Tibial nerve (tissue), 4 donors: Measurements from ENCODE around the gene CYB5B. TPM values are rescaled to one million over a fixed set of nuclear protein-coding genes. Genes with fewer than 3 reads are reported as not detected.

Experiments
- DNase-seq, 2 donors: peaks; one replicate each; pipeline ENCODE4 v3.0.0-alpha.2; 2019; ENCODE audit warnings: low spot score in 2 of 2
- H3K27ac ChIP-seq, 4 donors: fragments of 200-600 bp; sonication (generic) in 3 of 4; one replicate each; pipeline ENCODE4 v1.5.1; 2017 to 2019; ENCODE audit warnings: mild to moderate bottlenecking in 1 of 4
- H3K27me3 ChIP-seq, 2 donors: fragments of 200-600 bp; sonication (generic) in 1 of 2; one replicate each; pipeline versions ENCODE4 v1.5.1 to v1.6.0; 2017 to 2019
- H3K36me3 ChIP-seq, 3 donors: fragments of 200-600 bp; sonication (generic); one replicate each; pipeline ENCODE4 v1.5.1; 2018 to 2019
- H3K4me1 ChIP-seq, 4 donors: fragments of 200-600 bp; sonication (generic) in 3 of 4; one replicate each; pipeline ENCODE4 v1.5.1; 2017 to 2019
- H3K4me3 ChIP-seq, 4 donors: fragments of 200-600 bp; sonication (generic) in 3 of 4; one replicate each; pipeline ENCODE4 v1.5.1; 2017 to 2019; ENCODE audit warnings: mild to moderate bottlenecking in 1 of 4, moderate library complexity in 1 of 4
- H3K9me3 ChIP-seq, 4 donors: fragments of 200-600 bp; sonication (generic) in 3 of 4; one replicate each; pipeline ENCODE4 v1.5.1; 2017 to 2019
- CTCF ChIP-seq, 5 experiments: fragments of 200-600 bp in 3 of 5; fragments of 450-650 bp in 2 of 5; sonication (generic) in 3 of 5; IDR thresholded peaks; one replicate each; pipeline ENCODE4 v1.5.1; 2016 to 2019; ENCODE audit warnings: antibody characterized with exemption in 5 of 5, mild to moderate bottlenecking in 3 of 5, moderate library complexity in 2 of 5
- EP300 ChIP-seq, 2 donors: sonication (generic); formaldehyde crosslinking; IDR thresholded peaks; one replicate each; pipeline ENCODE4 v1.6.1; 2017; ENCODE audit warnings: antibody characterized with exemption in 2 of 2, mild to moderate bottlenecking in 1 of 2
- POLR2A ChIP-seq, 2 donors: fragments of 450-650 bp; IDR thresholded peaks; one replicate each; pipeline ENCODE4 v1.6.1; 2017; ENCODE audit warnings: antibody characterized with exemption in 2 of 2, mild to moderate bottlenecking in 2 of 2, moderate library complexity in 2 of 2
- WGBS, 2 donors: methylation state at CpG; one replicate each; pipeline ENCODE4 v1.1.5; 2018; 5-methylcytosine and 5-hydroxymethylcytosine counted together
- total RNA-seq, 4 donors: library from RNA; depleted of rRNA; stranded (reverse); fragments of >200 nt; gene quantifications; one replicate each; pipeline ENCODE4 v1.1.0, GENCODE V29; 2016

The CYB5B gene
- total RNA-seq, 4 donors from 2014 or later = 26.6 to 45.9 (median 30.7) TPM

- H3K4me3 ChIP-seq = no peak overlapping the region
- TF ChIP-seq EP300 (IDR thresholded peaks at IDR 0.05) = peak in 1 of 2 donors; percentile 13
- no peak for TF ChIP-seq CTCF (IDR thresholded peaks at IDR 0.05)
- no peak for TF ChIP-seq POLR2A (IDR thresholded peaks at IDR 0.05)
- 54 to 56% methylated on average over 9 of the region's 9 CpGs for WGBS, 2 donors
Observed at GRCh38 chr16:69490707-69491324, 66.4 kb downstream of the CYB5B start.

GRCh38 chr16:69494991-69495392, 70.6 kb downstream of the CYB5B start:
- DNase-seq = no peak
- H3K4me1 ChIP-seq = peaks cover 0 to 3% (median 0%) of the 10 kb centered on the region in 4 donors
- no peak for TF ChIP-seq CTCF (IDR thresholded peaks at IDR 0.05)
- TF ChIP-seq POLR2A (IDR thresholded peaks at IDR 0.05) = no peak
- no peak for TF ChIP-seq EP300 (IDR thresholded peaks at IDR 0.05)
- no peaks in the 10 kb centered on the region for H3K27me3 ChIP-seq
- no peaks in the 10 kb centered on the region for H3K36me3 ChIP-seq
- no peak overlapping the region for H3K27ac ChIP-seq
- peaks cover 0 to 6% (median 0%) of the 10 kb centered on the region in 4 donors for H3K9me3 ChIP-seq
- WGBS, 2 donors = 67 to 69% methylated on average over 4 of the region's 4 CpGs
- H3K4me3 ChIP-seq = no peak overlapping the region

More at GRCh38 chr16:69490707-69491324, 66.4 kb downstream of the CYB5B start:
- no peaks in the 10 kb centered on the region for H3K27me3 ChIP-seq
- DNase-seq = no peak
- peaks cover 0 to 6% (median 0%) of the 10 kb centered on the region in 4 donors for H3K9me3 ChIP-seq
- H3K27ac ChIP-seq = peak overlapping the region; percentile 22 to 63 (median 46)
- H3K4me1 ChIP-seq = peaks cover 0 to 3% (median 0%) of the 10 kb centered on the region in 4 donors
- no peaks in the 10 kb centered on the region for H3K36me3 ChIP-seq

GRCh38 chr16:69495821-69496220, 71.4 kb downstream of the CYB5B start:
- Histone ChIP-seq H3K4me3 (no peak overlapping the region), H3K27ac (no peak overlapping the region), H3K9me3 (peaks cover 0 to 6% (median 0%) of the 10 kb centered on the region in 4 donors), H3K4me1 (peaks cover 0 to 3% (median 0%) of the 10 kb centered on the region in 4 donors), H3K36me3 (no peaks in the 10 kb centered on the region), H3K27me3 (no peaks in the 10 kb centered on the region)
- WGBS, 2 donors = 79 to 86% methylated on average over 9 of the region's 9 CpGs
- TF ChIP-seq CTCF (IDR thresholded peaks at IDR 0.05) (no peak), POLR2A (IDR thresholded peaks at IDR 0.05) (no peak), EP300 (IDR thresholded peaks at IDR 0.05) (no peak)
- DNase-seq = no peak

GRCh38 chr16:69496376-69496775, 72.0 kb downstream of the CYB5B start:
- WGBS, 2 donors = 72 to 83% methylated on average over 4 of the region's 4 CpGs
- DNase-seq = no peak
- Histone ChIP-seq H3K4me3 (no peak overlapping the region), H3K27ac (no peak overlapping the region), H3K27me3 (no peaks in the 10 kb centered on the region), H3K4me1 (peaks cover 0 to 2% (median 0%) of the 10 kb centered on the region in 4 donors), H3K36me3 (no peaks in the 10 kb centered on the region), H3K9me3 (peaks cover 0 to 6% (median 0%) of the 10 kb centered on the region in 4 donors)
- TF ChIP-seq POLR2A (IDR thresholded peaks at IDR 0.05) = no peak
- TF ChIP-seq CTCF (IDR thresholded peaks at IDR 0.05) = no peak
- no peak for TF ChIP-seq EP300 (IDR thresholded peaks at IDR 0.05)

GRCh38 chr16:69496896-69497295, 72.5 kb downstream of the CYB5B start:
- no peaks in the 10 kb centered on the region for H3K36me3 ChIP-seq
- H3K27me3 ChIP-seq = no peaks in the 10 kb centered on the region
- DNase-seq = no peak
- WGBS, 2 donors = 86 to 87% methylated on average over 5 of the region's 5 CpGs
- no peak overlapping the region for H3K27ac ChIP-seq
- H3K9me3 ChIP-seq = peaks cover 0 to 6% (median 0%) of the 10 kb centered on the region in 4 donors
- TF ChIP-seq CTCF (IDR thresholded peaks at IDR 0.05) (no peak), EP300 (IDR thresholded peaks at IDR 0.05) (no peak), POLR2A (IDR thresholded peaks at IDR 0.05) (no peak)
- H3K4me1 ChIP-seq = no peaks in the 10 kb centered on the region
- H3K4me3 ChIP-seq = no peak overlapping the region
